Parathyroid adenoma (tissue), 2 donors: ENCODE results near the gene EGR2.

Experiments
- H2AFZ ChIP-seq: fragments of 300-600 bp; sonication (generic); one replicate; pipeline ENCODE4 v1.7.0; 2017; ENCODE audit warnings: antibody characterized with exemption, mild to moderate bottlenecking
- H3K27ac ChIP-seq: fragments of 300-600 bp; sonication (generic); one replicate; pipeline ENCODE4 v1.7.0; 2017
- H3K27me3 ChIP-seq: fragments of 300-600 bp; sonication (generic); one replicate; pipeline ENCODE4 v1.7.0; 2017; ENCODE audit warnings: low read length; ENCODE audit not compliant: control insufficient read depth, insufficient read depth
- H3K36me3 ChIP-seq: fragments of 300-600 bp; sonication (generic); one replicate; pipeline ENCODE4 v1.7.0; 2017; ENCODE audit warnings: low read length; ENCODE audit not compliant: control insufficient read depth, insufficient read depth
- H3K4me1 ChIP-seq: fragments of 300-600 bp; sonication (generic); one replicate; pipeline ENCODE4 v1.7.0; 2017; ENCODE audit warnings: control low read depth
- H3K4me2 ChIP-seq: fragments of 300-600 bp; sonication (generic); one replicate; pipeline ENCODE4 v1.7.0; 2017; ENCODE audit warnings: low read length
- H3K4me3 ChIP-seq: fragments of 300-600 bp; sonication (generic); one replicate; pipeline ENCODE4 v1.7.0; 2017; ENCODE audit warnings: low read depth, low read length
- H3K79me2 ChIP-seq: fragments of 300-600 bp; sonication (generic); one replicate; pipeline ENCODE4 v1.7.0; 2017; ENCODE audit warnings: control low read depth
- H3K9ac ChIP-seq: fragments of 300-600 bp; sonication (generic); one replicate; pipeline ENCODE4 v1.7.0; 2017; ENCODE audit warnings: mild to moderate bottlenecking
- H3K9me3 ChIP-seq: fragments of 300-600 bp; sonication (generic); one replicate; pipeline ENCODE4 v1.7.0; 2017; ENCODE audit warnings: low read length; ENCODE audit not compliant: control insufficient read depth
- TF ChIP-seq, protein P1 (sequence below): fragments of 300-600 bp; sonication (generic); IDR thresholded peaks from one replicate; pipeline ENCODE4 v1.7.0; 2017; ENCODE audit warnings: antibody characterized with exemption, mild to moderate bottlenecking
- donor health status: primary hyperparathyroidism.

The EGR2 gene

DNA sequence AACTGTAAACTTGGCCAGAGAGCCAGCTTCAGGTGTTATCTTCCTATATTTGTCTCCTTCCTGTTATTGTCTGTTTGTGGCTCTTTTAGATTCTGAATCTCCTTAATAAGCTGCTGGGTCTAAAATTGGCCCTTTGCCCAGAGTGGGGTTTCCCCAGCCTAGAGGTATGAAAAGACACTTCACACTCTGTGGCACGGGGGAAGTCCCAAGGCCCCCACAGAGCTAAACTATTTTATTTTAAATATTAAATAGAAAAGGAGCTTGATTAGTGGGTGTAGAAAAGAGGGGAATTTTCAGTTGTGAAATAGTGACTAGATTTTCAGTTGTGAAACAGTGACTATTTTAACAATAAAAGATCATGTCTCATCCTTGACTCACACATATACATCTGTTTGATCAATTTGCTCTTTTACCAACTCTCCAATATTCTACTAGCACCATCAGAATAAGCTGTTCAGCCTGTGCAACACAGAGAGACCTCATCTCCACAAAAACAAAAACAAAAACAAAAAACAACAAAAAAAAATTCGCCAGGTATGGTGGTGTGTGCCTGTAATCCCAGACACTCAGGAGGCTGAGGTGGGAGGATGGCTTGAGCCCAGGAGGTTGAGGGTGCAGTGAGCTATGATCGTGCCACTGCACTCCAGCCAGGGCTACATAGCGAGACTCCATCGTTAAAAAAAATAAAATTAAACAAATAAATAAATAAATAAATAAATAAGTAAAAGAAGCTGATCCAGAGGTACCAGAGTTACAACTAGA, 36.5 kb downstream of the EGR2 start:
- Histone ChIP-seq H3K9ac (no peak overlapping the region), H3K36me3 (no peaks in the 10 kb centered on the region), H3K4me1 (no peaks in the 10 kb centered on the region), H3K4me2 (no peak overlapping the region), H3K4me3 (no peak overlapping the region), H3K79me2 (no peaks in the 10 kb centered on the region), H2AFZ (no peak overlapping the region), H3K27ac (no peak overlapping the region), H3K27me3 (no peaks in the 10 kb centered on the region), H3K9me3 (no peaks in the 10 kb centered on the region)
- TF ChIP-seq, protein P1, sequence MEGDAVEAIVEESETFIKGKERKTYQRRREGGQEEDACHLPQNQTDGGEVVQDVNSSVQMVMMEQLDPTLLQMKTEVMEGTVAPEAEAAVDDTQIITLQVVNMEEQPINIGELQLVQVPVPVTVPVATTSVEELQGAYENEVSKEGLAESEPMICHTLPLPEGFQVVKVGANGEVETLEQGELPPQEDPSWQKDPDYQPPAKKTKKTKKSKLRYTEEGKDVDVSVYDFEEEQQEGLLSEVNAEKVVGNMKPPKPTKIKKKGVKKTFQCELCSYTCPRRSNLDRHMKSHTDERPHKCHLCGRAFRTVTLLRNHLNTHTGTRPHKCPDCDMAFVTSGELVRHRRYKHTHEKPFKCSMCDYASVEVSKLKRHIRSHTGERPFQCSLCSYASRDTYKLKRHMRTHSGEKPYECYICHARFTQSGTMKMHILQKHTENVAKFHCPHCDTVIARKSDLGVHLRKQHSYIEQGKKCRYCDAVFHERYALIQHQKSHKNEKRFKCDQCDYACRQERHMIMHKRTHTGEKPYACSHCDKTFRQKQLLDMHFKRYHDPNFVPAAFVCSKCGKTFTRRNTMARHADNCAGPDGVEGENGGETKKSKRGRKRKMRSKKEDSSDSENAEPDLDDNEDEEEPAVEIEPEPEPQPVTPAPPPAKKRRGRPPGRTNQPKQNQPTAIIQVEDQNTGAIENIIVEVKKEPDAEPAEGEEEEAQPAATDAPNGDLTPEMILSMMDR, result no peak

- H3K4me1 ChIP-seq, result no peaks in the 10 kb centered on the region
- TF ChIP-seq, protein P1, result no peak
These were observed 38.0 kb downstream of the EGR2 start for GRCh38 chr10:62778125-62778524.

GRCh38 chr10:62772186-62772974, 43.8 kb downstream of the EGR2 start:
- TF ChIP-seq, protein P1, result no peak
- no peaks in the 10 kb centered on the region for H3K4me1 ChIP-seq
- no peak overlapping the region for H3K27ac ChIP-seq

More at GRCh38 chr10:62778125-62778524, 38.0 kb downstream of the EGR2 start:
- Histone ChIP-seq H3K4me2 (no peak overlapping the region), H3K27me3 (no peaks in the 10 kb centered on the region), H3K9me3 (no peaks in the 10 kb centered on the region), H3K36me3 (no peaks in the 10 kb centered on the region), H3K9ac (no peak overlapping the region), H2AFZ (no peak overlapping the region), H3K4me3 (no peak overlapping the region), H3K27ac (no peak overlapping the region), H3K79me2 (no peaks in the 10 kb centered on the region)

DNA sequence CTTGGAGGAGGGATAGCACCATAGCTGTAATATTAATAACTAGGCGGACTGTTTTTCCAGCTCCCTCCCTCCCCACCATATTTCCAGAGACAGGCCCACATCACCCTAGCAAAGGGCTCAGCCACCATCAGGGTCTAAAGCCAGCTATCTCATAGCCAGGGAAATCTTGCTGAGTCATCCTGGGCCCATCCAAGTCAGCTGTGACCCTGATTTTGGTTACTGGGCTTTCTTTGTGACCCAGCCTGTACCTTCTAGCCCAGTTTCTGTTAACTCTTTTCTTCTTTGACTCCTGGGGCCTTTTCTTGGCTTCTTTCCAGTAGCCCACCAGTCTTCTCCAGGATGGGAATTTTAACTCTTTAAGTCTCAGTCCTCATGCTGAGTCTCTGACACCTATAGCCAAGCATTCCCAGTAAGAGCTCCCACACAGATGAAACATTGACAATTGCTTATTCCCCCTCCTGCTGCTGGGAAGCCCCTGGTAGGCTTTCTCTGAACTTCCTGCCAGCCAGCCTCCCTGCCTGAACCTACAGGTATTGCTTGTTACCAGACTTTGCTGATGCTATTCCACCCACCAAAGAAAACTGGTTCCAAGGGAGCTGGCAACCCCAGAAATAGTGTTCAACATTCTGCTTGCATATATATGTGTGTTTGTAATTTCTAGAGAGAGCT, 46.5 kb downstream of the EGR2 start:
- Histone ChIP-seq H3K79me2 (no peaks in the 10 kb centered on the region), H2AFZ (no peak overlapping the region), H3K4me1 (no peaks in the 10 kb centered on the region), H3K9ac (no peak overlapping the region), H3K4me3 (no peak overlapping the region), H3K4me2 (no peak overlapping the region), H3K9me3 (no peaks in the 10 kb centered on the region), H3K27ac (no peak overlapping the region), H3K27me3 (no peaks in the 10 kb centered on the region), H3K36me3 (no peaks in the 10 kb centered on the region)
- TF ChIP-seq, protein P1, result no peak

More at GRCh38 chr10:62772186-62772974, 43.8 kb downstream of the EGR2 start:
- no peak overlapping the region for H3K4me2 ChIP-seq
- H3K4me3 ChIP-seq, result no peak overlapping the region
- no peaks in the 10 kb centered on the region for H3K9me3 ChIP-seq
- H3K27me3 ChIP-seq, result no peaks in the 10 kb centered on the region
- H3K79me2 ChIP-seq, result no peaks in the 10 kb centered on the region
- no peaks in the 10 kb centered on the region for H3K36me3 ChIP-seq
- no peak overlapping the region for H3K9ac ChIP-seq
- H2AFZ ChIP-seq, result no peak overlapping the region
